ENCODE results near the gene C2orf80.
"Not testable (repeated sequence)": the region's sequence is repeated elsewhere in the genome, so short reads cannot be mapped to it uniquely, and the experiment has no call there.

Gene C2orf80

GRCh38 chr2:208130712-208131110, 59.1 kb downstream of the C2orf80 start:
- no peak for DNase-seq

DNA sequence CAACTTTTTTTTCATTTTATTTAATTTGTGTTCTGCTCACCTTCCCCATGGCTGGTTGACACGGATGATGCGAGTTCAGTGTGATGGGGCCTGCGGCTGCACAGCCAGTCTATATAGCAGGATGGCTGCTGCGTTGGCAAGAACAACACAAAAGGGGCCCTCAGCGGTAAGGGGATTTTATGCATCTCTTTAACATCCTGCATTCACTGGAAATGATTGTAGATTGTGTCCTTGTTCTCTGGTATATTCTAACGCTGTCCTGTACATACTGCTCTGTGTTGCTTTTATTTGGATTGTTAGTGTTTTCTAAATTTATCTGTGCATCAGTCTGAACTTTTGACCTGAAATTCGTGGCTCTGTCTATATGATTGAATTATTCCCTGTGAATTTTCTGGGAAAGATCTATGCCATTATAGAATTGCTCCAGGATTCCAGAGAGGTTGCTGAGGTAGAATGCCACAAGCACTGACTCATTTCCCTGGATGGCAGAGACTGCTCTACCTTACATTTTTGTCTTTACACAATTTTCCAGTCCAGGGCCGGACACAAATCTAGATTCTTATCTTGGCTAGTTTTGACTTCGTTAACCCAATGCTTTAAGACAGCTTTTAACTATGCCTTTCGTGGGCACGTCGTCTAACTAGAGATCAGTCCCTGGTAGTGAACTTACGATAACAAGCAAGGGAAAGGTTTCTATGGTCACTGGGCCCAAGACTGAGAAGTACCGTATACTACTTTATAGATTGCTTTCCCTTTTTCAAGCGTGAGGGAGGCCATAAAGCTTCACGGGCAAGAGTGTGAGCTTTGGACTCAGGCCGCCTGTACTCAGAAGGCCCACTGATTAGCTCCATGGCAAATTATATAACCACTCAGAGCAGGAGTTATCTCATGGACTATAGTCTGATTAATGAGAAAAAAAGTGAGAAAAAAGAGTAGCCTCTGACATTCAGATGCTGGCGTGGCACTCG, 59.8 kb downstream of the C2orf80 start, which contains the start of gene CRYGC:
Gene CRYGC (minus strand): TSS at position 85 of the 968 bp plus-strand sequence. CDS start 36 bp downstream, at position 49.
- no peak for DNase-seq

DNA sequence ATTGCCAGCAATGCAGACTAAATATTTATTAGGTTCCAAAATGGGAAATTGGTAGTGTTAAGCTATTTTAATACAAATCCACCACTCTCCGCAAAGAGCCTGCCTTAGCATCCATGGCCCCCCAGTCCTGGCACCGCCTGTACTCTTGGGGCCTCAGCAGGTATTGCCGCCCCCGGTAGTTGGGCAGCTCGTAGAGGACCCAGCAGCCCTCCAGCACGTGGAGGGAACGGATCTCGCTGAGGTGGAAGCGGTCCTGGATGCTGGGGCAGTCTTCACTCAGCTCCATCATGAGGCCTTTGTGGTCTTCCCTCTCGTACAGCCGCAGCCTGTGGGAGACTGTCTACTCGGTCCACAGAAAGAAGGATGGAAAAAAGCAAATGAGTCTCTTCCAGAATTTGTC, 61.7 kb downstream of the C2orf80 start:
- DNase-seq, result no peak

- no peak for DNase-seq
These were observed 62.7 kb downstream of the C2orf80 start for GRCh38 chr2:208127090-208127489.

DNA sequence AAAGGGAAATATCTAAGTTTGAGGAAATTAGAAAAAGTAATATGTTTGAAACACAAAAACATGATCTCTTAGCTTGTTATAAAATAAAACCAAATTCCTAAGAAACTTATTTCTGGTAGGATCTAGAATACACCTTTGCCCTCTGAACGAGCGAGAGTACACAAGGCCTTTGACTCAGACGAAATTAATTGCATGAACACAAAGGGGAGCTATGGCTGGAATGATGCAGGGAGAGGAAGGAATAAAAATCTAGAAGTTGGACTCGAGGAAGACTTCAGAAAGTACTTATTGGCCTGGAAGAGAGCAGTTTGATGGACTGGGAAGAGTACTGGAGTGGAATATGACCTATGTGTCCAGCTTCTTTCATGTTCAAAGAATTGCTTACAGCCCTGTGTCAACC, 64.6 kb downstream of the C2orf80 start:
- DNase-seq, result no peak

DNA sequence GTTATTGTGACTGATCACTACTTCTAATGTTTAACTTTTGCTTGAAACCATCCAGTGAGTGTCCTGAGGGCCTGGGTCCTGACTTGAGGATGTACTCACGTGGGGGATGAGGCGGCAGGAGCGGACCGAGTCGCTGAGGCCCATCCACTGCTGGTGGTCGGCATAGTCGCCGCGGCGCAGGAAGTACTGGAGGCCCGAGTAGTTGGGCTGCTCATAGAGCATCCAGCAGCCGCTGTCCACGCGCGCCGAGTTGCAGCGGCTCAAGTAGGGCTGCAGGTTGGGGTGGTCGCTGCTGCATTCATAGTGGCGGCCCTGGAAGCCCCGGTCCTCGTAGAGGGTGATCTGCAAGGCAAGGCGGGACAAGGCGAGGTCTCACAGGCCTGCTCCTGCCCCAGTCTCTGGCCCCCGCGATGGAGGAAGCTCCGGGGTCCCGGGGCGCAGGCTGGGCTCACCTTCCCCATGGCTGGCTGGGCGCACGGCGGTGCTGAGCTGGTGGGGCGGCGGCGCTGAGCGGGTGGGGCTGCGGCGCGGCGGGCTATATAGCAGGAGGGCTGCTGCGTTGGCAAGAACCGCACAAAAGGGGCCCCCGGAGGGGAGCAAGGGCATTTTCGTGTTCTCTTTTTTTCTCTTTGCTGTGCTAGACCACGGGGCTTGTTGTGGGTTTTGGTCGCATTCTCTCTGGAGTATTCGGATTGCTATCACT, 65.7 kb downstream of the C2orf80 start, which contains the start of gene CRYGD:
Gene CRYGD (minus strand): TSS at position 512 of the 703 bp plus-strand sequence. CDS start 51 bp downstream, at position 461.
- not testable (repeated sequence) for DNase-seq

GRCh38 chr2:208122248-208122647, 67.6 kb downstream of the C2orf80 start:
- DNase-seq, result no peak

DNA sequence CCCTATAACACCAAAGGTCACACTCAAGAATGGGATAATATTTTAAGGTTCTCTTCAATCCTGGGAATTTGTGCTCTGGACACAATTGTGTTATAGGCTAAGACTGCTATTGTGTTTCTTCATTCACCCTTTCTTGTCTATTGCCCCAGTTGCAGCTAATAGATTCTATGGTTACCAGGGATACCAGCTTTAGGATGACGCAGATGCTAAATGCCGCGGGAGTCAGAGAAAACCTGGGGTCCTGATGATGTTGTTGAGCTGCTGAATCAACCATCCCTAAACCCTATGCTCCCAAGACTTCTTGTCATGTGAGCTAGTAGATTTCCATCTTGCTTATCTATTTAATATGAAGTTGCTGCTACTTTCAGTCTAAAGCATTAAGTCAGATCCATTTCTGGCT, 70.9 kb downstream of the C2orf80 start:
- no peak for DNase-seq

DNA sequence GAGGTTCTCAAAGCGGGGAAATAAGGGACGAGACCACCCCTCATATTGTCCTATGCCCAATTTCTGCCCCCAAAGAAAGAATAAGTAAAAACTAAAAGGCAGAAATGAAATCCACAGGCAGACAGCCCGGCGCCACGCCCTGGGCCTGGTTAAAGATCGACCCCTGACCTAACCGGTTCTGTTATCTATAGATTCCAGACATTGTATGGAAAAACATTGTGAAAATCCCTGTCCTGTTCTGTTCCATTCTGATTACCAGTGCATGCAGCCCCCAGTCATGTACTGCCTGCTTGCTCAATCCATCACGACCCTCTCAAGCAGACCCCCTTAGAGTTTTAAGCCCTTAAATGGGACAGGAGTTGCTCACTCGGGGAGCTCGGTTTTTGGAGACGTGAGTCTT, 72.4 kb downstream of the C2orf80 start:
- DNase-seq, result not testable (repeated sequence)

Measured in NCI-H2081 treated with DMSO at 0.1 percent for 48 hours (cell line).